ENCODE measurements around the gene TAS2R31.

- TF ChIP-seq POLR2A (IDR thresholded peaks at IDR 0.05; ENCODE audit: low read length) (no peak), PHF8 (IDR thresholded peaks at IDR 0.05; ENCODE audit: borderline replicate concordance, low read depth) (no peak), CBX8 (IDR thresholded peaks at IDR 0.05) (no peak), REST (IDR thresholded peaks at IDR 0.05) (no peak), EP300 (IDR thresholded peaks at IDR 0.05) (no peak), RFX5 (IDR thresholded peaks at IDR 0.05) (no peak), HES2 (IDR thresholded peaks at IDR 0.05) (no peak)
These were observed 39.8 kb upstream of the TAS2R31 start for GRCh38 chr12:11070999-11071398.
